GM12878 (cell line): ENCODE data around the gene SMURF1. TPM values are rescaled to one million over a fixed set of nuclear protein-coding genes. Genes with fewer than 3 reads are reported as not detected.

Experiments
- ATAC-seq: fragments of 200-7000 bp; cut with Tn5 transposase; 3 replicates; pipeline ENCODE4 v1.9.1; 2020; ENCODE audit warnings: mild to moderate bottlenecking, moderate library complexity
- BruUV-seq: library from RNA; stranded (reverse); fragments of 400-500 nt; replicated peaks from 2 replicates; lab custom pipeline; 2021; lab: Mats Ljungman, UMichigan
- CTCF ChIA-PET: fragments of 300-600 bp; sonication (Branson Sonifier 250); formaldehyde crosslinking; extraction: SDS; loops from one replicate; lab custom pipeline; 2021; ENCODE audit warnings: inconsistent platforms; lab: Yijun Ruan, JAX
- POLR2A ChIA-PET: fragments of 350-600 bp; formaldehyde crosslinking; extraction: SDS; loops from one replicate; lab custom pipeline; 2021; ENCODE audit warnings: inconsistent platforms; lab: Charles Lee
- RAD21 ChIA-PET: fragments of 300-600 bp; sonication (Branson Sonifier 250); formaldehyde crosslinking; loops from one replicate; lab custom pipeline; 2023; ENCODE audit warnings: antibody characterized with exemption; ENCODE audit not compliant: unreplicated experiment; lab: Charles Lee
- SMC1A ChIA-PET: fragments of 300-600 bp; sonication (Branson Sonifier 250); formaldehyde crosslinking; loops from one replicate; lab custom pipeline; 2023; ENCODE audit not compliant: unreplicated experiment, uncharacterized antibody; lab: Charles Lee
- DNase-seq: peaks from one replicate; pipeline ENCODE4 v3.0.0-alpha.2; 2011; ENCODE audit warnings: low read depth, low spot score
- FAIRE-seq: peaks from 3 replicates; lab custom pipeline; 2011; peaks lifted over from hg19 to GRCh38; lab: Jason Lieb, UNC
- H2AFZ ChIP-seq: 2 replicates; pipeline ENCODE4 v1.6.0; 2011; ENCODE audit warnings: low read depth, low read length, control low read depth; ENCODE audit not compliant: control insufficient read depth
- H3K27ac ChIP-seq: 2 replicates; pipeline ENCODE4 v1.5.1; 2011; ENCODE audit warnings: control low read depth; ENCODE audit not compliant: control insufficient read depth, insufficient read depth
- H3K27me3 ChIP-seq, 2 experiments: replicated peaks in 1 of 2; 2 replicates each; pipeline versions ENCODE4 v1.6.0 to v1.6.1; 2011; ENCODE audit warnings: low read length in 1 of 2; ENCODE audit not compliant: control insufficient read depth in 2 of 2, insufficient read depth in 2 of 2
- H3K36me3 ChIP-seq, 2 experiments: 2 replicates each; pipeline ENCODE4 v1.5.1; 2011; ENCODE audit warnings: low read length in 1 of 2; ENCODE audit not compliant: control insufficient read depth in 2 of 2, insufficient read depth in 2 of 2
- H3K4me1 ChIP-seq: 2 replicates; pipeline ENCODE4 v1.6.1; 2011; ENCODE audit warnings: mild to moderate bottlenecking, low read length, moderate library complexity, mixed read lengths; ENCODE audit not compliant: control insufficient read depth, insufficient read depth
- H3K4me2 ChIP-seq: 2 replicates; pipeline ENCODE4 v1.6.0; 2011; ENCODE audit warnings: control low read depth; ENCODE audit not compliant: control insufficient read depth, insufficient read depth
- H3K4me3 ChIP-seq: fragments of 200-600 bp; sonication (generic); 2 replicates; pipeline ENCODE4 v1.5.1; 2016
- H3K79me2 ChIP-seq: 2 replicates; pipeline ENCODE4 v1.6.0; 2011; ENCODE audit warnings: low read length; ENCODE audit not compliant: control insufficient read depth, insufficient read depth
- H3K9ac ChIP-seq: 2 replicates; pipeline ENCODE4 v1.8.0; 2011; ENCODE audit warnings: low read length, control low read depth, mixed read lengths; ENCODE audit not compliant: control insufficient read depth, insufficient read depth
- H3K9me3 ChIP-seq: replicated peaks from 3 replicates; pipeline ENCODE4 v1.5.1; 2011; ENCODE audit warnings: mild to moderate bottlenecking, low read length; ENCODE audit not compliant: control insufficient read depth, insufficient read depth
- H4K20me1 ChIP-seq: 2 replicates; pipeline ENCODE4 v1.6.0; 2011; ENCODE audit not compliant: control insufficient read depth, insufficient read depth
- CHD4 ChIP-seq: fragments of 200-600 bp; sonication (generic); IDR thresholded peaks from 2 replicates; pipeline ENCODE4 v1.6.1; 2016; ENCODE audit warnings: mild to moderate bottlenecking
- ESRRA ChIP-seq: IDR thresholded peaks from 2 replicates; pipeline ENCODE4 v1.6.1; 2012; ENCODE audit warnings: mild to moderate bottlenecking, low read length, improper control_type of control experiment
- MEF2A ChIP-seq: IDR thresholded peaks from 2 replicates; pipeline ENCODE4 v1.6.1; 2011; ENCODE audit warnings: low read depth, mild to moderate bottlenecking, low read length, moderate library complexity; ENCODE audit not compliant: insufficient read depth
- POLR2AphosphoS5 ChIP-seq: IDR thresholded peaks from 2 replicates; pipeline ENCODE4 v1.6.1; 2011; ENCODE audit warnings: mild to moderate bottlenecking, low read length, inconsistent platforms
- ZBTB40 ChIP-seq: fragments of 450-650 bp; IDR thresholded peaks from 2 replicates; pipeline ENCODE4 v1.6.1; 2016; ENCODE audit warnings: mild to moderate bottlenecking, moderate library complexity, borderline replicate concordance
- WGBS: methylation state at CpG from one replicate; pipeline ENCODE4 v1.1.6; 2016; ENCODE audit warnings: low lambda C conversion rate; ENCODE audit not compliant: insufficient replicate concordance, insufficient coverage; ENCODE audit errors: missing lambda C conversion rate; 5-methylcytosine and 5-hydroxymethylcytosine counted together
- in situ Hi-C: fragments of 300-500 bp; cut with MboI; formaldehyde crosslinking; loops from 9 replicates; pipeline ENCODE4 v1.14.3; 2018; ENCODE audit warnings: mixed read lengths
- intact Hi-C: fragments of 100-400 bp; cut with micrococcal nuclease; formaldehyde crosslinking; loops from one replicate; pipeline ENCODE4 v1.14.2; 2022; ENCODE audit not compliant: unreplicated experiment
- polyA plus RNA-seq, 11 experiments: library from polyadenylated mRNA; depleted of rRNA in 4 of 11; unstranded in 6 of 11; stranded (reverse) in 5 of 11; fragments of >200 nt; fragmentation: Nextera tagmentation in 4 of 11; fragmentation: Illumina TruSeq in 1 of 11; extraction: Ambion mirVana in 4 of 11; extraction: Trizol in 1 of 11; gene quantifications; 1 replicate in 1 of 11; 2 replicates in 10 of 11; pipeline versions ENCODE4 v1.2.1 to v1.2.3, GENCODE V29; 2011 to 2016; ENCODE audit warnings: inconsistent platforms in 2 of 11, missing spikeins in 2 of 11, low read depth in 1 of 11
- total RNA-seq, 4 experiments: library from RNA; depleted of rRNA in 3 of 4; stranded (reverse); fragments of >200 nt in 3 of 4; fragmentation: Illumina TruSeq in 1 of 4; extraction: Trizol in 1 of 4; gene quantifications; 2 replicates each; pipeline versions ENCODE4 v1.2.1 to v1.2.3, GENCODE V29; 2013 to 2021
- TF ChIP-seq, protein P1 (sequence below): IDR thresholded peaks from 2 replicates; pipeline ENCODE4 v1.6.1; 2012; ENCODE audit warnings: low read length, inconsistent platforms
- TF ChIP-seq, protein P2 (sequence below): fragments of 150-350 bp; IDR thresholded peaks from 2 replicates; pipeline ENCODE4 v1.6.1; 2014; ENCODE audit warnings: mild to moderate bottlenecking, low read depth, low read length

The SMURF1 gene
- total and polyA plus RNA-seq, 10 of the 15 experiments (the other 5 are each of a cell fraction or from before 2014, with no cell fraction given), result 0.76 to 14.0 (median 7.9) TPM

DNA sequence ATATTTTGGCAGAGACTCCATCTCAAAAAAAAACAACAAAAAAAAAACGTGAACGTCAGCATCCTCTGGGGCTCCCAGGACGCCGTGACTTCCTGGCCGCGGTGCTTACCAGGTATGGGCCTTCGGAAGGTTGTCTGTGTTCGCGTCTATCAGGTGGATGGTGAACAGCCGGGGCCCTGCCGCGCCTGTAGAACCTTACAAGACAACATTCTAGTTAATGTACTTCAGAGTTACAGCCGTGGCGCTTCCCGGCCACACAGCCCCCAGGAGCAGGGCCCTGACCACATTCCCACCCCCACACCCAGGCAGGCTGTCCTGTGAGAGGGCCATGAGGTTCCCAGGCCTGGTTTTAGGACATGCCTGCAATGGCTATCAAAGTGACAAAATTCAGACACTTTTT, 111.0 kb downstream of the SMURF1 start:
- no peak for FAIRE-seq
- TF ChIP-seq MEF2A, result no peak
- TF ChIP-seq, protein P1, sequence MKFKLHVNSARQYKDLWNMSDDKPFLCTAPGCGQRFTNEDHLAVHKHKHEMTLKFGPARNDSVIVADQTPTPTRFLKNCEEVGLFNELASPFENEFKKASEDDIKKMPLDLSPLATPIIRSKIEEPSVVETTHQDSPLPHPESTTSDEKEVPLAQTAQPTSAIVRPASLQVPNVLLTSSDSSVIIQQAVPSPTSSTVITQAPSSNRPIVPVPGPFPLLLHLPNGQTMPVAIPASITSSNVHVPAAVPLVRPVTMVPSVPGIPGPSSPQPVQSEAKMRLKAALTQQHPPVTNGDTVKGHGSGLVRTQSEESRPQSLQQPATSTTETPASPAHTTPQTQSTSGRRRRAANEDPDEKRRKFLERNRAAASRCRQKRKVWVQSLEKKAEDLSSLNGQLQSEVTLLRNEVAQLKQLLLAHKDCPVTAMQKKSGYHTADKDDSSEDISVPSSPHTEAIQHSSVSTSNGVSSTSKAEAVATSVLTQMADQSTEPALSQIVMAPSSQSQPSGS, result no peak
- no peak for TF ChIP-seq POLR2AphosphoS5
- SMC1A ChIA-PET, result interaction anchor here (0.6 kb wide), 1 partner anchor 14 kb away, joined by 4 read pairs; no protein-coding TSS in a partner anchor
- no peak for ATAC-seq
- Histone ChIP-seq H4K20me1 (no peaks in the 10 kb centered on the region), H2AFZ (no peak overlapping the region), H3K36me3 (peaks cover 26 to 43% of the 10 kb centered on the region in 2 experiments), H3K9me3 (no peaks in the 10 kb centered on the region), H3K4me2 (no peak overlapping the region), H3K4me1 (no peaks in the 10 kb centered on the region; the same call in 1 of the 2 replicates), H3K9ac (no peak overlapping the region), H3K79me2 (no peaks in the 10 kb centered on the region), H3K27ac (no peak overlapping the region), H3K27me3 (no peaks in the 10 kb centered on the region), H3K4me3 (no peak overlapping the region)
- POLR2A ChIA-PET, result no interaction called here
- intact Hi-C loops, result no loop called here
- no peak for DNase-seq
- WGBS, result 86% methylated on average over 15 of the region's 15 CpGs
- in situ Hi-C loops, result no loop called here
- RAD21 ChIA-PET, result no interaction called here
- CTCF ChIA-PET, result no interaction called here
- no TSS peak for BruUV-seq

DNA sequence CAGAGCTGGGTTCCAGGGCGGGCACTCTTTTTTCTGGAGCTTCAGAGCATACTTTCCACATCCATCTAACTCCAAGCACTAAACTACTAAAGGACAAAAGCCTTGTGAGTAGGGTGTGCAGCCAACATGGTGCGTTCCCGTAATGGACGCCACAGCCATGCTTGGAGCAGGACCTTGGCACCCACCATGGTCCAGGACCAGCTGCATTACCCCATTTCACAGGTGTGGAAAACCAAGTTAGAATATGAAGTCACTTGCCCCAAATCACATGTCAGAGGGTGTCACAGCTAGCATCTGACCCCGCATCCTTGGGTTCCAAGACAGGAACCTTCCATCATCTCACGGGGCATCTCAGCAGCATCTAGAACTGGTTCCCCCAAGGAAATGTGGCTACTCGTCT, 112.4 kb downstream of the SMURF1 start:
- ATAC-seq (no peak), DNase-seq (no peak), FAIRE-seq (peak; percentile 35)
- H3K36me3 ChIP-seq, result peaks cover 23 to 33% of the 10 kb centered on the region in 2 experiments
- H4K20me1 ChIP-seq, result no peaks in the 10 kb centered on the region
- no TSS peak for BruUV-seq
- no peak overlapping the region for H3K4me2 ChIP-seq
- H2AFZ ChIP-seq, result no peak overlapping the region
- H3K79me2 ChIP-seq, result no peaks in the 10 kb centered on the region
- no peak overlapping the region for H3K27ac ChIP-seq
- intact Hi-C loops (no loop called here), in situ Hi-C loops (no loop called here)
- no peaks in the 10 kb centered on the region for H3K9me3 ChIP-seq
- RAD21 ChIA-PET, result no interaction called here
- no peak overlapping the region for H3K9ac ChIP-seq
- CTCF ChIA-PET, result interaction anchor here (1.4 kb wide), 2 partner anchors 9 to 282 kb away, joined by 3 to 4 read pairs; no protein-coding TSS in a partner anchor
- POLR2A ChIA-PET, result no interaction called here
- 90% methylated on average over 7 of the region's 7 CpGs for WGBS
- SMC1A ChIA-PET, result no interaction called here
- no peaks in the 10 kb centered on the region for H3K27me3 ChIP-seq
- H3K4me3 ChIP-seq, result no peak overlapping the region
- no peaks in the 10 kb centered on the region; the same call in 1 of the 2 replicates for H3K4me1 ChIP-seq
- TF ChIP-seq, protein P2, sequence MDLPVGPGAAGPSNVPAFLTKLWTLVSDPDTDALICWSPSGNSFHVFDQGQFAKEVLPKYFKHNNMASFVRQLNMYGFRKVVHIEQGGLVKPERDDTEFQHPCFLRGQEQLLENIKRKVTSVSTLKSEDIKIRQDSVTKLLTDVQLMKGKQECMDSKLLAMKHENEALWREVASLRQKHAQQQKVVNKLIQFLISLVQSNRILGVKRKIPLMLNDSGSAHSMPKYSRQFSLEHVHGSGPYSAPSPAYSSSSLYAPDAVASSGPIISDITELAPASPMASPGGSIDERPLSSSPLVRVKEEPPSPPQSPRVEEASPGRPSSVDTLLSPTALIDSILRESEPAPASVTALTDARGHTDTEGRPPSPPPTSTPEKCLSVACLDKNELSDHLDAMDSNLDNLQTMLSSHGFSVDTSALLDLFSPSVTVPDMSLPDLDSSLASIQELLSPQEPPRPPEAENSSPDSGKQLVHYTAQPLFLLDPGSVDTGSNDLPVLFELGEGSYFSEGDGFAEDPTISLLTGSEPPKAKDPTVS, result no peak
- no peak for TF ChIP-seq ZBTB40
- TF ChIP-seq ESRRA, result no peak
- TF ChIP-seq, protein P1, result no peak
- TF ChIP-seq CHD4, result no peak
